Transverse colon (tissue), 4 donors: ENCODE data around the gene MBNL2. TPM values are rescaled to one million over a fixed set of nuclear protein-coding genes. Genes with fewer than 3 reads are reported as not detected.
"Not testable (repeated sequence)": the region's sequence is repeated elsewhere in the genome, so short reads cannot be mapped to it uniquely, and the experiment has no call there.

ENCODE experiments used
- DNase-seq: peaks from one replicate; pipeline ENCODE4 v3.0.0-alpha.2; 2019
- H3K27ac ChIP-seq, 4 donors: fragments of 200-600 bp; sonication (generic); 2 replicates each; pipeline ENCODE4 v1.5.1; 2016 to 2018; ENCODE audit warnings: inconsistent platforms in 4 of 4
- H3K27me3 ChIP-seq: fragments of 200-600 bp; sonication (generic); 2 replicates; pipeline ENCODE4 v1.5.1; 2017; ENCODE audit warnings: inconsistent platforms
- H3K36me3 ChIP-seq, 4 donors: fragments of 200-600 bp; sonication (generic); 2 replicates each; pipeline ENCODE4 v1.5.1; 2017 to 2019; ENCODE audit warnings: inconsistent platforms in 4 of 4
- H3K4me1 ChIP-seq, 4 donors: fragments of 200-600 bp; sonication (generic); 2 replicates each; pipeline ENCODE4 v1.5.1; 2017 to 2020; ENCODE audit warnings: inconsistent platforms in 4 of 4
- H3K4me3 ChIP-seq, 4 donors: fragments of 200-600 bp; sonication (generic); 1 replicate in 1 of 4; 2 replicates in 3 of 4; pipeline versions ENCODE4 v1.5.1 to v1.6.1; 2017 to 2019; ENCODE audit warnings: inconsistent platforms in 4 of 4
- H3K9me3 ChIP-seq, 2 donors: fragments of 200-600 bp; sonication (generic); 2 replicates each; pipeline ENCODE4 v1.5.1; 2017 to 2019; ENCODE audit warnings: inconsistent platforms in 2 of 2
- EP300 ChIP-seq: sonication (generic); formaldehyde crosslinking; IDR thresholded peaks from one replicate; pipeline ENCODE4 v1.6.1; 2017; ENCODE audit warnings: antibody characterized with exemption, low read depth
- POLR2A ChIP-seq: fragments of 450-650 bp; IDR thresholded peaks from one replicate; pipeline ENCODE4 v1.6.1; 2016; ENCODE audit warnings: antibody characterized with exemption, mild to moderate bottlenecking, moderate library complexity
- POLR2AphosphoS5 ChIP-seq, 3 donors: sonication (generic); formaldehyde crosslinking; IDR thresholded peaks; one replicate each; pipeline ENCODE4 v1.6.1; 2016; ENCODE audit warnings: antibody characterized with exemption in 3 of 3
- WGBS, 2 donors: methylation state at CpG; one replicate each; pipeline ENCODE4 v1.1.5; 2018; ENCODE audit warnings: low coverage in 1 of 2; 5-methylcytosine and 5-hydroxymethylcytosine counted together
- in situ Hi-C, 4 donors: fragments of 200-750 bp; cut with MboI; loops; one replicate each; pipeline versions ENCODE4 v1.15.0 to v1.15.1; 2017; ENCODE audit warnings: low sequenced_read_pairs in 3 of 4, low pct_ligation_motif_present in 1 of 4, low pct_unique_long_range_greater_than_20kb in 1 of 4
- intact Hi-C: fragments of 100-400 bp; cut with DNase I; formaldehyde crosslinking; loops from one replicate; pipeline ENCODE4 v1.15.1; 2023; ENCODE audit warnings: low total_unique reads
- total RNA-seq, 4 donors: library from RNA; depleted of rRNA; stranded (reverse); fragments of >200 nt; gene quantifications; one replicate each; pipeline ENCODE4 v1.1.0, GENCODE V29; 2016
- TF ChIP-seq, protein P1 (sequence below), 5 experiments: fragments of 200-600 bp in 3 of 5; fragments of 450-650 bp in 2 of 5; sonication (generic) in 3 of 5; IDR thresholded peaks; 1 replicate in 2 of 5; 2 replicates in 3 of 5; pipeline ENCODE4 v1.5.1; 2016 to 2017; ENCODE audit warnings: antibody characterized with exemption in 5 of 5, inconsistent platforms in 3 of 5, mild to moderate bottlenecking in 2 of 5, moderate library complexity in 1 of 5

The MBNL2 gene
- total RNA-seq, 4 donors from 2014 or later, result 26.9 to 53.7 (median 46.1) TPM

DNA sequence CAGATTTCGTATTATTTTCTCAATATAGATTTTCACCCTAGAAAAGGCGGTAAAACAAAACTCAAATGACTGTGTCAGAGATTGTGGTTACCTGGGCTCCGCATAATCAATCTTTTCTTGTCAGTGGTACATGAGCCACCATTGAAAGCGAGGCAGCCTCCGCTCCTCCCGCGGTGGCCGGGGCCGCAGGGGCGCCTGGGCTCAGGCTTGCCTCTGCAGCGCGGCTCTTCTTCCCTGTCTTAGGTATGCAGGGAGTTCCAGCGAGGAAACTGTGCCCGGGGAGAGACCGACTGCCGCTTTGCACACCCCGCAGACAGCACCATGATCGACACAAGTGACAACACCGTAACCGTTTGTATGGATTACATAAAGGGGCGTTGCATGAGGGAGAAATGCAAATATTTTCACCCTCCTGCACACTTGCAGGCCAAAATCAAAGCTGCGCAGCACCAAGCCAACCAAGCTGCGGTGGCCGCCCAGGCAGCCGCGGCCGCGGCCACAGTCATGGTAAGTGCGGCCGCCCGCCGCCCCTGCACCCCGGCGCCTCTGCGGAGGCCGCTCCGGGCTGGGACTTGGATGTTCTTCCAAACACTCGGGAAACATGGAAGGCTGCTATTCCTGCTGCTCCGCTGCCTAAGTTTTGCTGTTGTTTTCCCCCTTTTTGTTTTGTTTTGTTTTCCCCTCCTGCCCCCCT lies 124.6 kb downstream of the MBNL2 start:
- Histone ChIP-seq H3K27ac (no peak overlapping the region), H3K27me3 (no peaks in the 10 kb centered on the region), H3K4me3 (no peak overlapping the region), H3K4me1 (peaks cover 0 to 22% (median 10%) of the 10 kb centered on the region in 4 donors), H3K9me3 (no peaks in the 10 kb centered on the region), H3K36me3 (peaks cover 0 to 37% (median 19%) of the 10 kb centered on the region in 4 donors)
- in situ Hi-C loops, result loop anchor here (5.0 to 10.0 kb wide), 6 partner anchors 62 to 234 kb away; partner anchors contain the start of gene MBNL2 (in 1 of the 4)
- intact Hi-C loops, result loop anchor here (2.0 to 5.0 kb wide), 2 partner anchors 129 to 240 kb away; no protein-coding TSS in a partner anchor
- WGBS, 2 donors, result 95 to 97% methylated on average over 15 to 39 of the region's 39 CpGs
- TF ChIP-seq POLR2A (no peak), POLR2AphosphoS5 (IDR thresholded peaks at IDR 0.05) (no peak), EP300 (no peak)
- TF ChIP-seq, protein P1, sequence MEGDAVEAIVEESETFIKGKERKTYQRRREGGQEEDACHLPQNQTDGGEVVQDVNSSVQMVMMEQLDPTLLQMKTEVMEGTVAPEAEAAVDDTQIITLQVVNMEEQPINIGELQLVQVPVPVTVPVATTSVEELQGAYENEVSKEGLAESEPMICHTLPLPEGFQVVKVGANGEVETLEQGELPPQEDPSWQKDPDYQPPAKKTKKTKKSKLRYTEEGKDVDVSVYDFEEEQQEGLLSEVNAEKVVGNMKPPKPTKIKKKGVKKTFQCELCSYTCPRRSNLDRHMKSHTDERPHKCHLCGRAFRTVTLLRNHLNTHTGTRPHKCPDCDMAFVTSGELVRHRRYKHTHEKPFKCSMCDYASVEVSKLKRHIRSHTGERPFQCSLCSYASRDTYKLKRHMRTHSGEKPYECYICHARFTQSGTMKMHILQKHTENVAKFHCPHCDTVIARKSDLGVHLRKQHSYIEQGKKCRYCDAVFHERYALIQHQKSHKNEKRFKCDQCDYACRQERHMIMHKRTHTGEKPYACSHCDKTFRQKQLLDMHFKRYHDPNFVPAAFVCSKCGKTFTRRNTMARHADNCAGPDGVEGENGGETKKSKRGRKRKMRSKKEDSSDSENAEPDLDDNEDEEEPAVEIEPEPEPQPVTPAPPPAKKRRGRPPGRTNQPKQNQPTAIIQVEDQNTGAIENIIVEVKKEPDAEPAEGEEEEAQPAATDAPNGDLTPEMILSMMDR (IDR thresholded peaks at IDR 0.05), result no peak
- no peak for DNase-seq

DNA sequence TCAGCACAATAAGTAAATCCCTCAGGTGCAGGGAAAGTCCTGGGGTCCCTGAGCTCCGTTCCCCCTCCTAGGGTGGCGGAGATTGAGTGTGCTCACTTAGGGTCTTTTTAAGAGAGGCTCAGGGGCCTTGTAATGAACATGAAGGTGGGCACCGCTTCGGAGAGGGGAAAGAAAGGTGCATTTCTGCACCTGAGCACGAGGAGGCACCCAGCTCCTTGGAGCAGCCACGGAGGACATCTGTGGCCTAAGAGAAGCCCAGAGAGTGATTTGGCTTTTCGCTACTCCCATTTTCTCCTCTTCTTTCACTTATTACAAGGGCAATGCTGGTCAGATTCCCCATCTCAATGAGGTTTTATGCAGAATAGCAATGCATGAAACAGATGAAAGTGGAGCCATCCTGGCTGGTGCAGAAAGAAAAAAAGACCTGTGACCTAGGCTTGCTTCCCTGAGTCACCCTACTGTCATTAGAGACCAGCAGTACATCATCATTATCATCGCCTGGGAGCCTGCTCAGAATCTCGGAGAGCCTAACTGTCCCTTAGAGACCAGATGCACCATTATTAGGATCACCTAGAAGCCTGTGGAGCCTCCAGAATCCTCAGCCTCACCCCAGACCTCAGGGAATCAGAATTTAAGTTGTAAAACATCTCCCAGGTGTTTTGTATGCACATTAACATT lies 125.3 kb downstream of the MBNL2 start:
- H3K4me3 ChIP-seq, result no peak overlapping the region
- H3K4me1 ChIP-seq, result peaks cover 0 to 17% (median 7%) of the 10 kb centered on the region in 4 donors
- in situ Hi-C loops (loop anchor here (5.0 to 10.0 kb wide), 6 partner anchors 63 to 235 kb away; partner anchors contain the start of gene MBNL2 (in 1 of the 4)), intact Hi-C loops (loop anchor here (2.0 to 5.0 kb wide), 2 partner anchors 130 to 241 kb away; no protein-coding TSS in a partner anchor)
- 93 to 100% methylated on average over 1 to 9 of the region's 9 CpGs for WGBS, 2 donors
- no peaks in the 10 kb centered on the region for H3K9me3 ChIP-seq
- H3K27ac ChIP-seq, result no peak overlapping the region
- TF ChIP-seq POLR2A (no peak), EP300 (no peak), POLR2AphosphoS5 (IDR thresholded peaks at IDR 0.05) (no peak)
- TF ChIP-seq, protein P1 (IDR thresholded peaks at IDR 0.05), result no peak
- H3K27me3 ChIP-seq, result no peaks in the 10 kb centered on the region
- peaks cover 0 to 43% (median 19%) of the 10 kb centered on the region in 4 donors for H3K36me3 ChIP-seq
- no peak for DNase-seq

DNA sequence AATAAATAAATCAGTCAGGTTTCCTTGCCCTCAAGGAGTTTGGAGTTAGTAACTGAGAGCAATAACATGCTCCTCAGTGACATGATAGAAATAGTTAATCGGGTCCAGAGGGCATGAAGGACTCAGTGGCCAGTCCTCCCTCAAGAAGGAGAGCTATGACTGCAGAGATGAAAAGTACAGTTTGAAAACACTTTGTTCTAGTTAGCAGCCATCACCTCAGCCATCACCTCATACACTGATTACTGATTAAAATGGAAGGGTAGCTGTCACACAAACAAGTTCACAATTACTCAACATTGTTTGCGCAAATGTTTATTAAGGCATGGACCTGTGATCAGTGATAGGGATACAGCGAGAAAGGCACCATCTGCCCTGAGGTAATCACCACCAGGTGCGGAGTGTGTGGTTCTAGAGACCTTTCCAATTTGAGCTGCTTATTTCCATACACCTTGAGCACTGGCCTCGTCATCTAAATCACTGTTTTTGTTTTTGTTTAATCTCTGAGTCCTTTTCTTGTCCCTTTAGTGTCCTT lies 126.5 kb downstream of the MBNL2 start:
- 93 to 98% methylated on average over 5 of the region's 5 CpGs for whole genome bisulfite sequencing, 2 donors
- intact Hi-C loops (loop anchor here (5.0 kb wide), 1 partner anchor 131 kb away; no protein-coding TSS in a partner anchor), in situ Hi-C loops (loop anchor here (5.0 to 10.0 kb wide), 6 partner anchors 64 to 236 kb away; partner anchors contain the start of gene MBNL2 (in 1 of the 4))

DNA sequence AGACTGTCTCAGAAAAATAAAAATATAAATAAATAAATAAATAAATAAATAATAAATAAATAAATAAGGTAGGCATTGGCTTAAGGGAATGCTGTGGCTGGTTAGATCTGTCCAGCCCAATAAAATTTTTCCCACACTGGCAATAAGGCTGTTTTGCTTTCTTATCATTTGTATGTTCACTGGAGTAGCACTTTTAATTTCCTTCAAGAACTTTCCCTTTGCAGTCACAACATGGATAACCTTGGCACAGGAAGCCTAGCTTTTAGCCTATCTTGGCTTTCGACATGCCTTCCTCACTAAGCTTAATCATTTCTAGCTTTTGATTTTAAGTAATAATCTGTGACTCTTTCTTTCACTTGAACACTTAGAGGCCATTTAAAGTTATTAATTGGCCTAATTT lies 129.9 kb downstream of the MBNL2 start:
- in situ Hi-C loops, result loop anchor here in 1 of 4 donors (10.0 kb wide), 1 partner anchor 237 kb away; no protein-coding TSS in a partner anchor
- DNase-seq, H3K4me1 ChIP-seq, H3K9me3 ChIP-seq, H3K27ac ChIP-seq, H3K27me3 ChIP-seq, H3K4me3 ChIP-seq, intact Hi-C loops: not testable (repeated sequence)
- peaks cover 0 to 45% (median 13%) of the 10 kb centered on the region in 4 donors for H3K36me3 ChIP-seq
- 82 to 89% methylated on average over 1 of the region's 1 CpG for WGBS, 2 donors

More for the DNA sequence above, 126.5 kb downstream of the MBNL2 start:
- peaks cover 0 to 9% (median 5%) of the 10 kb centered on the region in 4 donors for H3K4me1 ChIP-seq
- no peak overlapping the region for H3K4me3 ChIP-seq
- no peak for TF ChIP-seq POLR2A
- TF ChIP-seq EP300, result no peak
- TF ChIP-seq POLR2AphosphoS5 (IDR thresholded peaks at IDR 0.05), result no peak
- TF ChIP-seq, protein P1 (IDR thresholded peaks at IDR 0.05), result no peak
- H3K27me3 ChIP-seq, result no peaks in the 10 kb centered on the region
- no peaks in the 10 kb centered on the region for H3K9me3 ChIP-seq
- H3K36me3 ChIP-seq, result peaks cover 0 to 43% (median 19%) of the 10 kb centered on the region in 4 donors
- no peak overlapping the region for H3K27ac ChIP-seq
- DNase-seq, result no peak
